Measurements from ENCODE around the gene FHOD3. TPM values are rescaled to one million over a fixed set of nuclear protein-coding genes. Genes with fewer than 3 reads are reported as not detected.

Gene FHOD3
- polyA plus RNA-seq, 2 of the 4 experiments (the other 2 are of a cell fraction): 2.5 to 3.6 TPM

GRCh38 chr18:36273347-36273746 is 24.2 kb upstream of the FHOD3 start:
- ChIA-PET POLR2A (no interaction called here), CTCF (interaction anchor here (0.6 to 1.7 kb wide), 2 partner anchors 11 to 203 kb away, joined by 3 to 5 read pairs; no protein-coding TSS in a partner anchor)
- DNase-seq (ENCODE audit: low read depth in 1 of 2, low spot score in 1 of 2) (no peak), FAIRE-seq (no peak), ATAC-seq (no peak)
- Histone ChIP-seq H3K27ac (no peak overlapping the region), H3K4me3 (no peak overlapping the region), H3K4me1 (no peaks in the 10 kb centered on the region), H3K9me3 (no peaks in the 10 kb centered on the region), H3K4me2 (no peak overlapping the region)
- WGBS (ENCODE audit: missing lambda C conversion rate): 92% methylated on average over 8 of the region's 8 CpGs
- no peak for TF ChIP-seq RNF2 (IDR thresholded peaks at IDR 0.05; ENCODE audit: borderline replicate concordance, low read depth)
- no peak for TF ChIP-seq REST (IDR thresholded peaks at IDR 0.05)
- TF ChIP-seq RCOR1 (IDR thresholded peaks at IDR 0.05; ENCODE audit: low read depth, low read length): no peak
- TF ChIP-seq CEBPB (IDR thresholded peaks at IDR 0.05): no peak
- TF ChIP-seq JUN (IDR thresholded peaks at IDR 0.05): no peak
- TF ChIP-seq KDM5A (IDR thresholded peaks at IDR 0.05): no peak
- TF ChIP-seq ATOH8 (CRISPR knock-in tag; IDR thresholded peaks at IDR 0.05; ENCODE audit: low read depth): no peak
- TF ChIP-seq HOXA7 (CRISPR knock-in tag; IDR thresholded peaks at IDR 0.05): no peak
- TF ChIP-seq NR3C1 (IDR thresholded peaks at IDR 0.05): no peak
- TF ChIP-seq E2F6 (IDR thresholded peaks at IDR 0.05; ENCODE audit: borderline replicate concordance, low read depth): no peak

- ATAC-seq: no peak
- FAIRE-seq: no peak
- H3K9me3 ChIP-seq: no peaks in the 10 kb centered on the region
- no peak for DNase-seq (ENCODE audit: low read depth in 1 of 2, low spot score in 1 of 2)
- TF ChIP-seq BHLHE40 (IDR thresholded peaks at IDR 0.05; ENCODE audit: low read depth, low read length) (no peak), USF2 (IDR thresholded peaks at IDR 0.05) (no peak), E2F6 (IDR thresholded peaks at IDR 0.05; ENCODE audit: borderline replicate concordance, low read depth) (no peak), FOXS1 (CRISPR knock-in tag; IDR thresholded peaks at IDR 0.05) (no peak), JUN (IDR thresholded peaks at IDR 0.05) (no peak), BCL3 (IDR thresholded peaks at IDR 0.05) (no peak)
- POLR2A ChIA-PET: no interaction called here
- no peak overlapping the region for H3K4me2 ChIP-seq
- H3K27ac ChIP-seq: no peak overlapping the region
- H3K4me1 ChIP-seq: no peaks in the 10 kb centered on the region
- H3K4me3 ChIP-seq: no peak overlapping the region
- CTCF ChIA-PET: interaction anchor here (0.6 to 1.4 kb wide), 2 partner anchors 11 to 202 kb away, joined by 3 to 9 read pairs; no protein-coding TSS in a partner anchor
- 93% methylated on average over 8 of the region's 8 CpGs for WGBS (ENCODE audit: missing lambda C conversion rate)
These were observed 23.3 kb upstream of the FHOD3 start for GRCh38 chr18:36274083-36274715.
